Esophagus muscularis mucosa (tissue), 4 donors: Measurements from ENCODE around the gene SMIM20. TPM values are rescaled to one million over a fixed set of nuclear protein-coding genes. Genes with fewer than 3 reads are reported as not detected.

Experiments
- DNase-seq: peaks from one replicate; pipeline ENCODE4 v3.0.0-alpha.2; 2017; ENCODE audit errors: extremely low spot score
- H3K27ac ChIP-seq, 4 donors: fragments of 200-600 bp; sonication (generic); replicated peaks in 1 of 4; 1 replicate in 3 of 4; 2 replicates in 1 of 4; pipeline ENCODE4 v1.5.1; 2016 to 2019; ENCODE audit warnings: mild to moderate bottlenecking in 1 of 4
- H3K27me3 ChIP-seq, 4 donors: fragments of 200-600 bp; sonication (generic); one replicate each; pipeline versions ENCODE4 v1.5.1 to v1.6.0; 2016 to 2019
- H3K36me3 ChIP-seq, 4 donors: fragments of 200-600 bp; sonication (generic); one replicate each; pipeline ENCODE4 v1.5.1; 2016 to 2019
- H3K4me1 ChIP-seq, 4 donors: fragments of 200-600 bp; sonication (generic); one replicate each; pipeline ENCODE4 v1.5.1; 2016 to 2019
- H3K4me3 ChIP-seq, 4 donors: fragments of 200-600 bp; sonication (generic); 1 replicate in 2 of 4; 2 replicates in 2 of 4; pipeline ENCODE4 v1.5.1; 2016 to 2019; ENCODE audit warnings: mild to moderate bottlenecking in 4 of 4, moderate library complexity in 1 of 4
- H3K9me3 ChIP-seq, 4 donors: fragments of 200-600 bp; sonication (generic); 1 replicate in 3 of 4; 2 replicates in 1 of 4; pipeline ENCODE4 v1.5.1; 2016 to 2019
- CTCF ChIP-seq, 3 experiments: fragments of 200-600 bp in 2 of 3; fragments of 450-650 bp in 1 of 3; sonication (generic) in 2 of 3; IDR thresholded peaks; one replicate each; pipeline ENCODE4 v1.5.1; 2017 to 2019; ENCODE audit warnings: antibody characterized with exemption in 3 of 3, mild to moderate bottlenecking in 2 of 3, moderate library complexity in 1 of 3
- EP300 ChIP-seq: sonication (generic); formaldehyde crosslinking; IDR thresholded peaks from one replicate; pipeline ENCODE4 v1.6.1; 2017; ENCODE audit warnings: antibody characterized with exemption
- POLR2A ChIP-seq: fragments of 450-650 bp; IDR thresholded peaks from one replicate; pipeline ENCODE4 v1.6.1; 2017; ENCODE audit warnings: antibody characterized with exemption, moderate library complexity, mild to moderate bottlenecking, low read depth
- POLR2AphosphoS5 ChIP-seq, 2 donors: sonication (generic); formaldehyde crosslinking; IDR thresholded peaks; one replicate each; pipeline ENCODE4 v1.6.1; 2017; ENCODE audit warnings: antibody characterized with exemption in 2 of 2
- WGBS: methylation state at CpG from one replicate; pipeline ENCODE4 v1.1.5; 2018; 5-methylcytosine and 5-hydroxymethylcytosine counted together
- intact Hi-C: fragments of 100-400 bp; cut with DNase I; formaldehyde crosslinking; loops from one replicate; pipeline ENCODE4 v1.15.1; 2023
- total RNA-seq, 4 donors: library from RNA; depleted of rRNA; stranded (reverse); fragments of >200 nt; gene quantifications; one replicate each; pipeline versions ENCODE4 v1.1.0 to v1.2.1, GENCODE V29; 2016

The SMIM20 gene
- total RNA-seq, 4 donors from 2014 or later, result 24.0 to 33.2 (median 26.9) TPM

GRCh38 chr4:25922812-25923369 is 8.9 kb downstream of the SMIM20 start:
- intact Hi-C loops, result no loop called here
- peaks cover 6 to 14% (median 11%) of the 10 kb centered on the region in 4 donors for H3K4me1 ChIP-seq
- no peak overlapping the region for H3K4me3 ChIP-seq
- no peak overlapping the region for H3K27ac ChIP-seq
- no peaks in the 10 kb centered on the region for H3K9me3 ChIP-seq
- no peaks in the 10 kb centered on the region for H3K27me3 ChIP-seq
- TF ChIP-seq POLR2AphosphoS5 (IDR thresholded peaks at IDR 0.05), result no peak
- TF ChIP-seq POLR2A, result no peak
- no peak for TF ChIP-seq CTCF (IDR thresholded peaks at IDR 0.05)
- TF ChIP-seq EP300, result no peak
- H3K36me3 ChIP-seq, result peaks cover 0 to 4% (median 0%) of the 10 kb centered on the region in 4 donors
- 95% methylated on average over 4 of the region's 4 CpGs for WGBS
- DNase-seq, result no peak

- Histone ChIP-seq H3K36me3 (peaks cover 0 to 4% (median 0%) of the 10 kb centered on the region in 4 donors), H3K4me1 (peaks cover 6 to 18% (median 13%) of the 10 kb centered on the region in 4 donors), H3K4me3 (no peak overlapping the region), H3K27ac (no peak overlapping the region), H3K9me3 (no peaks in the 10 kb centered on the region), H3K27me3 (no peaks in the 10 kb centered on the region)
- 99% methylated on average over 5 of the region's 5 CpGs for WGBS
- no peak for DNase-seq
- intact Hi-C loops, result no loop called here
- TF ChIP-seq POLR2AphosphoS5 (IDR thresholded peaks at IDR 0.05) (no peak), CTCF (IDR thresholded peaks at IDR 0.05) (no peak), POLR2A (no peak), EP300 (no peak)
These were observed 9.7 kb downstream of the SMIM20 start for GRCh38 chr4:25923745-25924144.

GRCh38 chr4:25925486-25926201 is 11.6 kb downstream of the SMIM20 start:
- intact Hi-C loops, result no loop called here
- peaks cover 0 to 18% (median 8%) of the 10 kb centered on the region in 4 donors for H3K4me1 ChIP-seq
- TF ChIP-seq CTCF (IDR thresholded peaks at IDR 0.05) (peak in 2 of 3 experiments; percentile 34 to 47), EP300 (no peak)
- DNase-seq, result no peak
- peaks cover 0 to 14% (median 2%) of the 10 kb centered on the region in 4 donors for H3K36me3 ChIP-seq
- 74% methylated on average over 11 of the region's 11 CpGs for WGBS
- no peaks in the 10 kb centered on the region for H3K9me3 ChIP-seq
- H3K4me3 ChIP-seq, result no peak overlapping the region
- no peak overlapping the region for H3K27ac ChIP-seq
- H3K27me3 ChIP-seq, result no peaks in the 10 kb centered on the region

- DNase-seq, result no peak
- Histone ChIP-seq H3K4me1 (peaks cover 0 to 18% (median 7%) of the 10 kb centered on the region in 4 donors), H3K9me3 (no peaks in the 10 kb centered on the region), H3K27me3 (no peaks in the 10 kb centered on the region), H3K27ac (no peak overlapping the region), H3K4me3 (no peak overlapping the region), H3K36me3 (peaks cover 0 to 14% (median 2%) of the 10 kb centered on the region in 4 donors)
- no peak for TF ChIP-seq POLR2AphosphoS5 (IDR thresholded peaks at IDR 0.05)
- no peak for TF ChIP-seq POLR2A
- TF ChIP-seq EP300, result no peak
- TF ChIP-seq CTCF (IDR thresholded peaks at IDR 0.05), result no peak
- intact Hi-C loops, result no loop called here
- 75% methylated on average over 2 of the region's 2 CpGs for WGBS
These were observed 12.4 kb downstream of the SMIM20 start for GRCh38 chr4:25926462-25926861.
